GM12878 (cell line): Measurements from ENCODE around the gene HOXB2. TPM values are rescaled to one million over a fixed set of nuclear protein-coding genes. Genes with fewer than 3 reads are reported as not detected.

Experiments used
- BCL3 ChIP-seq: IDR thresholded peaks from 2 replicates; pipeline ENCODE4 v1.6.1; 2011; ENCODE audit warnings: borderline replicate concordance, low read depth, mild to moderate bottlenecking, moderate library complexity, low read length; ENCODE audit not compliant: insufficient read depth, poor library complexity, severe bottlenecking
- CBX5 ChIP-seq: sonication (generic); IDR thresholded peaks from 2 replicates; pipeline ENCODE4 v1.6.1; 2016; ENCODE audit warnings: low read depth, moderate library complexity, mild to moderate bottlenecking, inconsistent platforms
- HDAC6 ChIP-seq: fragments of 200-600 bp; sonication (generic); IDR thresholded peaks from one replicate; pipeline ENCODE4 v1.8.0; 2017; ENCODE audit warnings: antibody characterized with exemption; ENCODE audit not compliant: unreplicated experiment
- NFIC ChIP-seq: IDR thresholded peaks from 2 replicates; pipeline ENCODE4 v1.6.1; 2012; ENCODE audit warnings: low read depth, mild to moderate bottlenecking, inconsistent platforms, low read length, moderate library complexity
- NFYB ChIP-seq: IDR thresholded peaks from 2 replicates; pipeline ENCODE4 v1.6.1; 2011; ENCODE audit warnings: low read depth, mild to moderate bottlenecking, low read length, improper control_type of control experiment, moderate library complexity; ENCODE audit not compliant: insufficient read depth
- RB1 ChIP-seq: fragments of 450-650 bp; formaldehyde crosslinking; IDR thresholded peaks from 2 replicates; pipeline ENCODE4 v1.6.1; 2017; ENCODE audit warnings: mild to moderate bottlenecking, borderline replicate concordance
- RELA ChIP-seq: fragments of 450-650 bp; IDR thresholded peaks from 2 replicates; pipeline ENCODE4 v1.8.0; 2014; ENCODE audit warnings: borderline replicate concordance; ENCODE audit not compliant: partially characterized antibody
- SPI1 ChIP-seq: IDR thresholded peaks from 2 replicates; pipeline ENCODE4 v1.6.1; 2011; ENCODE audit warnings: low read depth, mild to moderate bottlenecking, low read length, moderate library complexity, borderline replicate concordance; ENCODE audit not compliant: insufficient read depth
- STAT1 ChIP-seq: fragments of 450-650 bp; conservative IDR thresholded peaks from 2 replicates; pipeline ENCODE4 v1.6.1; 2014; ENCODE audit warnings: antibody characterized with exemption, mild to moderate bottlenecking
- TAF1 ChIP-seq: IDR thresholded peaks from 2 replicates; pipeline ENCODE4 v1.6.1; 2011; ENCODE audit warnings: mild to moderate bottlenecking, low read depth, low read length, borderline replicate concordance
- TCF12 ChIP-seq: IDR thresholded peaks from 2 replicates; pipeline ENCODE4 v1.6.1; 2011; ENCODE audit warnings: low read depth, mild to moderate bottlenecking, low read length
- USF1 ChIP-seq: IDR thresholded peaks from 2 replicates; pipeline ENCODE4 v1.6.1; 2011; ENCODE audit warnings: borderline replicate concordance, low read depth, mild to moderate bottlenecking, moderate library complexity, mixed read lengths, low read length; ENCODE audit not compliant: insufficient read depth; ENCODE audit errors: extremely low read length
- YBX1 ChIP-seq: fragments of 450-650 bp; IDR thresholded peaks from 2 replicates; pipeline ENCODE4 v1.6.1; 2016; ENCODE audit warnings: antibody characterized with exemption
- ZBED1 ChIP-seq: IDR thresholded peaks from 2 replicates; pipeline ENCODE4 v1.6.1; 2016; ENCODE audit warnings: borderline replicate concordance
- ZNF384 ChIP-seq: IDR thresholded peaks from 2 replicates; pipeline ENCODE4 v1.6.1; 2012; ENCODE audit warnings: low read depth, mild to moderate bottlenecking, low read length, improper control_type of control experiment, borderline replicate concordance
- polyA plus RNA-seq, 11 experiments: library from polyadenylated mRNA; depleted of rRNA in 4 of 11; unstranded in 6 of 11; stranded (reverse) in 5 of 11; fragments of >200 nt; fragmentation: Nextera tagmentation in 4 of 11; fragmentation: Illumina TruSeq in 1 of 11; extraction: Ambion mirVana in 4 of 11; extraction: Trizol in 1 of 11; gene quantifications; 1 replicate in 1 of 11; 2 replicates in 10 of 11; pipeline versions ENCODE4 v1.2.1 to v1.2.3, GENCODE V29; 2011 to 2016; ENCODE audit warnings: inconsistent platforms in 2 of 11, missing spikeins in 2 of 11, low read depth in 1 of 11
- total RNA-seq, 4 experiments: library from RNA; depleted of rRNA in 3 of 4; stranded (reverse); fragments of >200 nt in 3 of 4; fragmentation: Illumina TruSeq in 1 of 4; extraction: Trizol in 1 of 4; gene quantifications; 2 replicates each; pipeline versions ENCODE4 v1.2.1 to v1.2.3, GENCODE V29; 2013 to 2021
- TF ChIP-seq, protein P1 (sequence below): fragments of 450-650 bp; IDR thresholded peaks from 2 replicates; pipeline ENCODE4 v1.6.1; 2017; ENCODE audit warnings: low read depth, mild to moderate bottlenecking, moderate library complexity
- TF ChIP-seq, protein P2 (sequence below): fragments of 450-650 bp; IDR thresholded peaks from 2 replicates; pipeline ENCODE4 v1.6.1; 2017; ENCODE audit warnings: antibody characterized with exemption, mild to moderate bottlenecking, moderate library complexity
- TF ChIP-seq, protein P3 (sequence below): IDR thresholded peaks from 2 replicates; pipeline ENCODE4 v1.6.1; 2012; ENCODE audit warnings: low read depth, low read length, improper control_type of control experiment
- TF ChIP-seq, protein P4 (sequence below): IDR thresholded peaks from 2 replicates; pipeline ENCODE4 v1.6.1; 2012; ENCODE audit warnings: mild to moderate bottlenecking, low read depth, low read length

The HOXB2 gene
- total and polyA plus RNA-seq, 10 of the 15 experiments (the other 5 are each of a cell fraction or from before 2014, with no cell fraction given), result 0.16 to 8.8 (median 2.3) TPM

- TF ChIP-seq STAT1, result no peak
- TF ChIP-seq ZNF384, result no peak
- no peak for TF ChIP-seq BCL3
- TF ChIP-seq NFIC, result no peak
- TF ChIP-seq, protein P1, sequence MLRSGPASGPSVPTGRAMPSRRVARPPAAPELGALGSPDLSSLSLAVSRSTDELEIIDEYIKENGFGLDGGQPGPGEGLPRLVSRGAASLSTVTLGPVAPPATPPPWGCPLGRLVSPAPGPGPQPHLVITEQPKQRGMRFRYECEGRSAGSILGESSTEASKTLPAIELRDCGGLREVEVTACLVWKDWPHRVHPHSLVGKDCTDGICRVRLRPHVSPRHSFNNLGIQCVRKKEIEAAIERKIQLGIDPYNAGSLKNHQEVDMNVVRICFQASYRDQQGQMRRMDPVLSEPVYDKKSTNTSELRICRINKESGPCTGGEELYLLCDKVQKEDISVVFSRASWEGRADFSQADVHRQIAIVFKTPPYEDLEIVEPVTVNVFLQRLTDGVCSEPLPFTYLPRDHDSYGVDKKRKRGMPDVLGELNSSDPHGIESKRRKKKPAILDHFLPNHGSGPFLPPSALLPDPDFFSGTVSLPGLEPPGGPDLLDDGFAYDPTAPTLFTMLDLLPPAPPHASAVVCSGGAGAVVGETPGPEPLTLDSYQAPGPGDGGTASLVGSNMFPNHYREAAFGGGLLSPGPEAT, result peak; percentile 69; the same call in 1 of the 2 replicates
- TF ChIP-seq SPI1, result peak; percentile 94
- no peak for TF ChIP-seq TAF1
- TF ChIP-seq USF1, result no peak
- no peak for TF ChIP-seq TCF12
- TF ChIP-seq, protein P2, sequence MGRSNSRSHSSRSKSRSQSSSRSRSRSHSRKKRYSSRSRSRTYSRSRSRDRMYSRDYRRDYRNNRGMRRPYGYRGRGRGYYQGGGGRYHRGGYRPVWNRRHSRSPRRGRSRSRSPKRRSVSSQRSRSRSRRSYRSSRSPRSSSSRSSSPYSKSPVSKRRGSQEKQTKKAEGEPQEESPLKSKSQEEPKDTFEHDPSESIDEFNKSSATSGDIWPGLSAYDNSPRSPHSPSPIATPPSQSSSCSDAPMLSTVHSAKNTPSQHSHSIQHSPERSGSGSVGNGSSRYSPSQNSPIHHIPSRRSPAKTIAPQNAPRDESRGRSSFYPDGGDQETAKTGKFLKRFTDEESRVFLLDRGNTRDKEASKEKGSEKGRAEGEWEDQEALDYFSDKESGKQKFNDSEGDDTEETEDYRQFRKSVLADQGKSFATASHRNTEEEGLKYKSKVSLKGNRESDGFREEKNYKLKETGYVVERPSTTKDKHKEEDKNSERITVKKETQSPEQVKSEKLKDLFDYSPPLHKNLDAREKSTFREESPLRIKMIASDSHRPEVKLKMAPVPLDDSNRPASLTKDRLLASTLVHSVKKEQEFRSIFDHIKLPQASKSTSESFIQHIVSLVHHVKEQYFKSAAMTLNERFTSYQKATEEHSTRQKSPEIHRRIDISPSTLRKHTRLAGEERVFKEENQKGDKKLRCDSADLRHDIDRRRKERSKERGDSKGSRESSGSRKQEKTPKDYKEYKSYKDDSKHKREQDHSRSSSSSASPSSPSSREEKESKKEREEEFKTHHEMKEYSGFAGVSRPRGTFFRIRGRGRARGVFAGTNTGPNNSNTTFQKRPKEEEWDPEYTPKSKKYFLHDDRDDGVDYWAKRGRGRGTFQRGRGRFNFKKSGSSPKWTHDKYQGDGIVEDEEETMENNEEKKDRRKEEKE, result no peak
- TF ChIP-seq RELA, result no peak
- no peak for TF ChIP-seq CBX5
- TF ChIP-seq NFYB, result no peak
- TF ChIP-seq, protein P3, sequence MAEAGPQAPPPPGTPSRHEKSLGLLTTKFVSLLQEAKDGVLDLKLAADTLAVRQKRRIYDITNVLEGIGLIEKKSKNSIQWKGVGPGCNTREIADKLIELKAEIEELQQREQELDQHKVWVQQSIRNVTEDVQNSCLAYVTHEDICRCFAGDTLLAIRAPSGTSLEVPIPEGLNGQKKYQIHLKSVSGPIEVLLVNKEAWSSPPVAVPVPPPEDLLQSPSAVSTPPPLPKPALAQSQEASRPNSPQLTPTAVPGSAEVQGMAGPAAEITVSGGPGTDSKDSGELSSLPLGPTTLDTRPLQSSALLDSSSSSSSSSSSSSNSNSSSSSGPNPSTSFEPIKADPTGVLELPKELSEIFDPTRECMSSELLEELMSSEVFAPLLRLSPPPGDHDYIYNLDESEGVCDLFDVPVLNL, result no peak
- TF ChIP-seq ZBED1, result no peak
- no peak for TF ChIP-seq YBX1
- TF ChIP-seq, protein P4, sequence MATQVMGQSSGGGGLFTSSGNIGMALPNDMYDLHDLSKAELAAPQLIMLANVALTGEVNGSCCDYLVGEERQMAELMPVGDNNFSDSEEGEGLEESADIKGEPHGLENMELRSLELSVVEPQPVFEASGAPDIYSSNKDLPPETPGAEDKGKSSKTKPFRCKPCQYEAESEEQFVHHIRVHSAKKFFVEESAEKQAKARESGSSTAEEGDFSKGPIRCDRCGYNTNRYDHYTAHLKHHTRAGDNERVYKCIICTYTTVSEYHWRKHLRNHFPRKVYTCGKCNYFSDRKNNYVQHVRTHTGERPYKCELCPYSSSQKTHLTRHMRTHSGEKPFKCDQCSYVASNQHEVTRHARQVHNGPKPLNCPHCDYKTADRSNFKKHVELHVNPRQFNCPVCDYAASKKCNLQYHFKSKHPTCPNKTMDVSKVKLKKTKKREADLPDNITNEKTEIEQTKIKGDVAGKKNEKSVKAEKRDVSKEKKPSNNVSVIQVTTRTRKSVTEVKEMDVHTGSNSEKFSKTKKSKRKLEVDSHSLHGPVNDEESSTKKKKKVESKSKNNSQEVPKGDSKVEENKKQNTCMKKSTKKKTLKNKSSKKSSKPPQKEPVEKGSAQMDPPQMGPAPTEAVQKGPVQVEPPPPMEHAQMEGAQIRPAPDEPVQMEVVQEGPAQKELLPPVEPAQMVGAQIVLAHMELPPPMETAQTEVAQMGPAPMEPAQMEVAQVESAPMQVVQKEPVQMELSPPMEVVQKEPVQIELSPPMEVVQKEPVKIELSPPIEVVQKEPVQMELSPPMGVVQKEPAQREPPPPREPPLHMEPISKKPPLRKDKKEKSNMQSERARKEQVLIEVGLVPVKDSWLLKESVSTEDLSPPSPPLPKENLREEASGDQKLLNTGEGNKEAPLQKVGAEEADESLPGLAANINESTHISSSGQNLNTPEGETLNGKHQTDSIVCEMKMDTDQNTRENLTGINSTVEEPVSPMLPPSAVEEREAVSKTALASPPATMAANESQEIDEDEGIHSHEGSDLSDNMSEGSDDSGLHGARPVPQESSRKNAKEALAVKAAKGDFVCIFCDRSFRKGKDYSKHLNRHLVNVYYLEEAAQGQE, result no peak
- TF ChIP-seq HDAC6, result no peak
- TF ChIP-seq RB1, result no peak
Measured at GRCh38 chr17:48517478-48517877, 27.4 kb downstream of the HOXB2 start (continued).
